CD4-positive, alpha-beta T cell treated with Interleukin-12 subunit alpha and Interleukin-12 subunit beta, for 1 hour (primary cell): ENCODE results near the gene SLC38A10.
"Not testable (repeated sequence)": the region's sequence is repeated elsewhere in the genome, so short reads cannot be mapped to it uniquely, and the experiment has no call there.

Experiments used
- DNase-seq: peaks from one replicate; pipeline ENCODE4 v3.0.0-alpha.2; 2020

Gene SLC38A10

DNA sequence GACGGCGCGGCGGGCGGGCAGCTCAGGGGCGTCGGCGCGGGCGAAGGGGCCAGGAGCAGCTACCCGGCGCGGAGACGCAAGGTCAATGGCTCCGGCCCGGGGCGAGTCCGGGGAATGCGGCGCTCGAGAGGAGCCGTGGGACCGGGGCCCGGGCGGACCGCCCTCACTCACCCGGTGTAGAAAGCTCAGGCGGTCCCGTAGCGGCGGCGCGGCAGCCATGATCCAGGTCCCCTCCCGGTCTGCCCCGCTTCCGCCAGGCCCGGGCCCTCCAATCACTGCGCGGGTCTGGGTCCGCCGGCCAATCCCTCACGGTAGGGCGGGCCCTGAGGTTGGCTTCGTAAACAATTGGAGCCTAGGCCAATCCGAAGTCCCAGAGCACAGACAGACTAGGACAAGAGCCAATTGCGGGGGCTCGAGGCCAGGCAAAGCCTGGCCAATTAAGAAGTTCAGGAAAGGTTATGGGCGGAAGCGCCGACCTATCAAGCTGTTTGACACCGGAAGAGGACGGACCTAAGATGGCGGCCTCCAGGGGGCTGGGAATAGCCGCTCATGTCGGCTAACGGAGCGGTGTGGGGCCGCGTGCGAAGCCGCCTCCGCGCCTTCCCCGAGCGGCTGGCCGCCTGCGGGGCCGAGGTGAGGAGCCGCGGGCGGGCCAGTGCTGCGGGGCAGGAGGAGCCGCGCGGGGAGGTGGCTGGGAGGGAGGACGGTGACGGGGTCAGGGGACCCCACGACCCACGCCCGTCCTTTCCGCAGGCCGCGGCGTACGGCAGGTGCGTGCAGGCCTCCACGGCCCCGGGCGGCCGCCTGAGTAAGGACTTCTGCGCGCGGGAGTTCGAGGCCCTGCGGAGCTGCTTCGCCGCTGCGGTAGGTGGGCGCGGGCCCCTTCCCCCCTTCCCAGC lies 56.0 kb downstream of the SLC38A10 start, which contains the start of the genes NDUFAF8 and TEPSIN:
Gene NDUFAF8, plus strand, starts transcription at position 504 of the 899 bp plus-strand sequence. Its CDS starts 46 bp downstream, at position 550.
Gene TEPSIN, minus strand, starts transcription at position 241 of the 899 bp plus-strand sequence. Its CDS starts 22 bp downstream, at position 219.
- peak; percentile 97 for DNase-seq

DNA sequence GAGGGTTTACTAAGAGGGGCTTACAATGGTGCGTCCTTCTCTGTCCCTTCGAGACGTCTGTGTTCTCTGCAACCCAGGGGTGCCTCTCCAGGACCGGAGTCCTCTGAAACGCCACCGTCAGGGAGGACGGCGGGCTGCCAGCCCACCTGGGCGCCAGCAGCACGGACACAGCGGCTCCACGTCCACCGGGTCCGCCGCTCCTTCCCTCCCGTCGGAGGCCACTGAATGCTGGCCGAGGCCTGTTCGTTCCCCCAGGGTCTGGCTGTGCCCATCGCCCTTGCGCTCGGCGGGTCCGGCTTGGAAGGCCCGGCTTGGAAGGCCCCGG lies 56.7 kb downstream of the SLC38A10 start:
- DNase-seq, result no peak

DNA sequence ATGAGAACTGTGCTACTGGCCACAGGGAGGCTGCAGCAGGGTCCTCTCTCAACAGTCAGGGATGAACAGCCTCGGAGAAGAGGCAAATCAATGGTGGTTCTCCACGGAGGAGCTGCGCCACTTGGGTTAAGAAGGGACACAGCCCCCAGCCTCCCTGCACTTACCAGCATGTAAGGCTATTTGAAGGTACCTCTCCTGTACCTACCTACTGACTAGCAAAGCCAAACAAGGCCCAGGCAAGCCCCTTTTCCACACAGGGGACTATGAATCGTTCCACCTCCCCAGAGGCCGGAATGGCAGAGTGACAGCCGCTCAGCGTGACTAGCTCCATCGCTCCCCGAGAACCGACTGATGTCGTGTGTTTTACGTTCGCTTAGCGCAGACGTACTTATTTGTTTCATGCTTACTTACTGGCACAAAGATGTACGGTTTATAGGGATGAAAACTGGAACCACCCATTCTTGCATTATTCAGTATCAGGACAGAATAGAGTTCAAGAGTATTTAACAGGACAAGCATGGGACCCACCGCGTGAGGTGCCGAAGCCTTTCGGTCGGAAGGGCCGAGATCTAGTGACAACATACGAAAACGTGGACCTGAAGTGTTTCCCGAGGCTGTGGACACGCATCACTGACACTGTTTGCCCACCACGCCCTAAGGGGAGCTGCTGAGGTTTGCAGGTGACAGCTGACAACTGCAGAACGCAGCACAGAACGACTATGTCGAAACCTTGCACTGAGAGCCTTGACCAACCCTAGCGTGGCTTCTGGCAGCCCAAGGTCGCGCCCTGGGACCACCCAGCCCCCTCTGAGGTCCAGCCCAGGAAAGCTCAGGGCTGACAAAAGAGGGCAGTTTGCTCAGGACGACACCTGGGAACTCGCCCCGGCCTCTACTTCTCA lies 57.3 kb downstream of the SLC38A10 start:
- DNase-seq, result no peak

DNA sequence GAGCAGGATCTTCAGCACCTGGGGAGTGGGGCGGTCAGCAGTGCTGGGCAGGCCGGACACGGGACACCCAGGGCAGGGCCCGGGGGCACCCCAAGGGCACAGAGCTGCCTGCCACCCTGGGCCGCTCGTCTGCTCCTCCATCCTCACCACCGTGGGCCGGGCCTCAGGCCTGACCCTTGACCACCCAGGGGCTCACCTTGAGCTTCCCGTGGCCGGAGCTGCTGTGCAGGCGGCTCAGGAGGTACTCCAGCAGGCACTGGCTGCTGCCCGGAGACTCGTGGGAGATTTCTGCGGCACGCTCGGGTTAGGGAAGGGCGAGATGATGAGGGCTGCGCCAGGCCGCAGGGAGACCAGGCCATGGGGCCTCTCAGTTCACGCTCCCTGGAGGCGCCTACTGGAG lies 58.3 kb downstream of the SLC38A10 start:
- DNase-seq, result no peak

DNA sequence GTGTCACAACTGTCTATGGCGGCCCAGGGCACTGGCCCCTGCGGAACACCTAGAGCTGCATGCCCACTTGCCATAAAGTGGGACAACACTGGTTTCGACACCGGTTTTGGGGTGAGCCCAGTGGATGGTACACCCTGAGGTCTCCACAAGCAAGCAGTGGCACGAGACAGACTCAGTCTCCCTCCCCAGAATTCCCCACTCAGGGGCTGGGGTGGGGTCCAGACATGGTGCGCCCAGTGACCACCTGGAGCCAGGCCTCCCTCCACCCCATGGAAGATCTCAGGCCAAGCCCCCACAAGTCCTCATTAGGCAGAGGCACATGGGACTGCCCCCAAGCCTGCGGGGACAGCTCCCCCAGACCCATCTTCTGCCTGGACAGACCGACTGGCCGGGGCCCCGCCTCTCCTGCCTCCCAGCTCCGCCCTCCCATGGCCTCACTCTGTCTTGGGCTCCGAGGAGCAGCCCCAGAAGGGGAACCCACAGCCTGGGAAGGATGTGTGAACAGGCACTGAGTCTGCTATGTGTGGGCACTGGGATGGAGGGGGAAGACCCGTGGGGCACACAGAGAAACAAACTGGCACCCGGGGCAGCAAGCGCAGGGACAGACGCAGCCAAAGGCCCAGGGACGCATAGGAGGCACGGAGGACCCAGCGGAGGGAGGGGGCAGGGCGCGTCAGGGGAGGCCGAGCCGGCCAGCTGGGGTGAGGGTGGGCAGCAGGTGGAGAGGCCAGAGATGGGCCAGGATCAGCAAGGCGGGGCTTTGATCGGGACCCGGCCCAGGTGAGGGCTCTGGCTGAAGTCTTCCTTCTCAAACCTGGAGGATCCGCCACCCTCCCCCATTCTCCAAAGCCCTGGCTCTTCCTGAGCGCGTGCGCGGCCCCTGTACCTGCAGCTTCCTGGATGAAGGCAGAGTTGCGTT lies 59.0 kb downstream of the SLC38A10 start:
- DNase-seq, result no peak

DNA sequence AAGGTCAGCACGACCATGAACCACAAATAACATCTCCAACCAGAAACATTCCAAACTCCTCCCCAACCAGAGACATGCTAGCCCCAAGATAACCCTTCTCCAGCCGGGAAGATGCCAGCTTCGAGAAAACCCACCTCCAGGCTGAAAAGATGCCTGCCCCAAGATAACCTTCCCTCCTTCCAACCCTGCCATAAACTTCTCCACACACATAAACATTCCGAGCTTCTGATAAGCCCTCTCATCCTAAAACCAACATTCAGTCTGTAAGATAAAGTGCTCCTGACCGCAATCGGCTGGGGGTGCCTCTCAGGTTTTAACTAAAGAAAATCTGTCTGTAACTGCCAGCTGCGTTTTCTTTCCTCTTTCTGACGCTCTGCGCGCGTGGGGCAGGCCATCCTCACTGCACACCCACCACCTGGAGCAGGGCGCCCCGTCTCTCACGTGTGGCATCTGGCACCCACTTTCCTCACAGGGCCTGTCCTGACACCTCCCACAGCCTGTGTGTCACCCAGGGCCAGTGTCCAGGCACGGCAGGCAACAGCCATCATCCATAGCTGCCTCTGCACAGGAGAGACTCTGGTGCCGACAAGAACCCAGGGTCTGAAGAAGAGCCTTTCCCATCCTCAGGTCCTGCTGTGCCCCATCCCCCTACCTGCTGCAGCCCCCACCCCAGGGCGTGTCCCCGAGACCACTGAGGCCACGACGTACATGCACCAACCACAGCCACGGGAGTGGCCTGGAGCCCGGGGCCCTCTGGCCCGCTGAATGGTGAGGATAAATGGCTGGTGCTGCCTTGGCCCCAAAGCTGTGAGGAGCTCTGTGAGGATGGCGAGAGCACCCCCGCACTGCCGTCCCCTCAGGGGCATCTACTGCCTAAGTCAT lies 59.9 kb downstream of the SLC38A10 start:
- no peak for DNase-seq

- DNase-seq, result no peak
These were observed 60.6 kb downstream of the SLC38A10 start for GRCh38 chr17:81234506-81234855.

GRCh38 chr17:81233811-81234505 lies 61.1 kb downstream of the SLC38A10 start:
- DNase-seq, result no peak

- no peak for DNase-seq
These were observed 61.8 kb downstream of the SLC38A10 start for GRCh38 chr17:81233316-81233715.

DNA sequence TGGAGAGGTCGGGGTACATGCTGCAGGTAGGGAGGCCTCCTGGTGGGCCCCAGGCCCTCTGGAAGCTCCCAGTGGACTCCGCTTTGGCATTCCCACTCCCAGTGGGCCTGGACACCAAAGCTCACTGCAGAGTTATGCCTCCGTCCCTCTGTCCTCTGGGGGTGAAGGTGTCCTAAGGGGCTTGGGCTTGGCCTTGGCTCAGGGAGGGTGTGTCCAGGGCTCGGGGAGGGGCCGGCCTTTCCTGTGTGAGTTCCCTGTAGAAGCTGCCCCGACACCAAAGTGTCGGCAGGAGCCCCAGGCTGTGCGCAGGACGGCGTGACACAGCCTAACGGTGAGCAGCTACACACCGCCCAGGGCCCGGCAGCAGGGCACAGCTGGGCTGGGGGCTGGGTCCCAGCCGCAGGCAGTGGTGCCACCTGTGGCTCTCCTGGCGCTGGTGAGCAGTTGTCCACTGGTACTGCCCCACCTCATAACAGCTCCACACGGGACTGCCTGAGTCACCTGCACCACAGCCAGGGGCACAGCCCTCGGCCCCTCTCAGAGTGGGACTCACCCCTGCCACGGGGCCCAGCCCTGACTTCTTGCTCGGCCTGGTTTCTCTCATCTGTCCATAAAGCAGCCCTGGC lies 62.4 kb downstream of the SLC38A10 start:
- no peak for DNase-seq

GRCh38 chr17:81231766-81232581 lies 63.1 kb downstream of the SLC38A10 start:
- no peak for DNase-seq

- no peak for DNase-seq
These were observed 63.9 kb downstream of the SLC38A10 start for GRCh38 chr17:81231121-81231645.

DNA sequence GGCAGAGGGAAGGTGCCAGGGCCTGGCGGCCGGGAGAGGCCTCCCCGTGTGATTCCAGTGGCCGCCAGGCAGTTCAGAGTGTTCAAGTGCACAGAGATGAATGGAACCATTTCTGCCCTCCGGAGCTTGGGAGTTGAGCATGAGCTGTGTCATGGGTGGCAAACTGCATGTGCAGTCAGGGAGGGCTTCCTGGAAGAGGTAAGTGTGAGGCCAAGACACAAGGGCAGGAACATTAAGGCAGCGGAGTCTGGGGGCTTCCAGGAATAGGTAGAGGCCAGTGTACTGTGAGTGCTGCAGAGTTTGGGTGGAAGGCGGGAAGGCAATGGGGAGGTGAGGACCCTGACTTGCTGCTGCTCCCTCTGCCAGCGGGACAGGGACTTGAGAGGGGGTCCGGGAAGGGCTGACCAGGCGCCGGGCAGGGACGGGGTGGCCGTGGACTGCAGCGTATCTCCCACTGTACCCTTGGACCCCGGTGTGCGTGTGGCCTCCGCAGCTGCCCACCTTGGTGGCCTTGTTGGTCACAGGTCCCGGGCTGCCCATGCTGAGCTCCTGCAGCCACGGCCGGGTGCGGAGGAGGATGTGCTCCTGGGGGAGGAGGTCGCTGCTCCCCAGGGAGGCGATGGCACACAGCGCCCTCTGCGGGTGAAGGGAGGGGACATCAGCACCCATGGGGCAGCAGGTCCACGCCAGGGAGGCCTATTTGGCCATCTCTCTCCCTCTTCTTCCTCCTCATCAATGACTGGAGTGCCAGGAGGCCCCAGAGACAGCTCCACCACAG lies 64.9 kb downstream of the SLC38A10 start:
- no peak for DNase-seq

- DNase-seq, result no peak
These were observed 65.5 kb downstream of the SLC38A10 start for GRCh38 chr17:81229666-81229920.

- no peak for DNase-seq
These were observed 66.1 kb downstream of the SLC38A10 start for GRCh38 chr17:81228834-81229665.

DNA sequence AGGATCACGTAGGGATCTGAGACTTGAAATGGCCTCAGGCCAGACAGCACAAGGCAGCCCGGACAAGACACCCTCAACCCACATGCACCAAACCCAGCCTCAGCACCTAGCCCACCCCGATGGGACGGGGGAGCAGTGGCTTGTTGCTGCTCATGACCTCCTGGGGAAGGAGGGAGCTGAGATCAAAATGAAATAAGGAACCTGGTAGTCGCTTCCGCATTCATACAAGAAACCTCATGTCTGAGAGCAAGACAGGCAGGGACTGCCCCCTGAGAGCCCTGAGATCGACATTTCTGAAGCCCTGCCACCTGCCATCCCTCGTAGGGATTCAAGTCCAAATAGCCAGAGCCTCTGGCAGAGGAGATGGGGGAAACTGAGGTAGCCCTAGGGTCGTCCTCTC lies 66.7 kb downstream of the SLC38A10 start:
- no peak for DNase-seq

DNA sequence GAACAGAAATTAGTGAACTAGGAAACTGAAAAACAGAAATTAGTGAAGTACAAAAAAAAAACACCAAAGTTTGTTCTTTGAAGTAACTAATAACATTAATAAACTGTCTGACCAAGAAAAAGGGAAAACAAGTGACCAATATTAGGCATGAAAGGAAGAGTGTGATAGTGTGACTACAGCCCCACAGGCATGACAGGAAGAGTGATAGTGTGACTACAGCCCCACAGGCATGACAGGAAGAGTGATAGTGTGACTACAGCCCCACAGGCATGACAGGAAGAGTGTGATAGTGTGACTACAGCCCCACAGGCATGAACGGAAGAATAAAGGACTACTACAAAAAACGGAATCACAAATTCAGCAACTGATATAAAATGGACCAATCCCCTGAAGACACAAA lies 67.5 kb downstream of the SLC38A10 start:
- DNase-seq, result not testable (repeated sequence)

DNA sequence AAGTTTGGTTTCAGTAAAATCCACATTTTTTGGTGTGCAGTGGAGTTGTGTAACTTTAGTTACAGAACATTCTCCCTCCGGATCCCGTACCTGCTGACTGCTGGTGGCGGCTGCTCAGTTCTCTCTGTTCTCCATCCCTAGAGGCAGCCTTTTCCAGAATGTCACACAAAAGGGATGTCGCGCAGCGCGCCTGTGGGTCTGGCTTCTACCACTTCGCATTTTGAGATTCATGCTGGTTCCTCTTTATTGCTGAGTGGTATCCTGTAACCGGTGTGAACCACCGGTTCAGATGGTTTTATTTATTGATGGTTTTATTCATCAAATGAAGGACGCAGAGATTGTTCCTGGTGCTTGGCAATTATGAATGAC lies 71.4 kb downstream of the SLC38A10 start:
- no peak for DNase-seq
